Retina (tissue), 1 donor: ENCODE measurements around the gene MYMK.

ENCODE experiments used
- DNase-seq: peaks from one replicate; pipeline ENCODE4 v3.0.0-alpha.2; 2016

Gene MYMK

DNA sequence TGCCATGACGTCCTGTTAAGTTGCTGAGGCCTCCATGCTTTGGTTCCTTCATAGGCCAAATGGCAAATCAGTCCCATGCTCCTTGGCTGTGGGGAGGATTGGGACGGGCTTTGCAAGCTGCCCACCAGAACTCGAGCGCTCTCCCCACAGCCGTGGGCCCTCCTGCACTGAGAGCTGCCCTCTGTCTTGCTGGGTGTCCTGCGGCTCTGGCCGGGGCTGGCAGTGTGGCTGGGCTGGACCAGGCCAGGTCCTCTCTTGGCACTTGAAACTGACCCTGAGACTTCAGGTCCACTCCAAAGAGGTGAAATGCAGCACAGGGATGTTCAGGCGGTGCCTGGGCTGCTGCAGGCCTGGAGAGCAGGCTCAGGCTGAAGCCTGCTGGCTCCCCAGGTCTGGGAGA is 7.0 kb downstream of the MYMK start:
- no peak for DNase-seq

DNA sequence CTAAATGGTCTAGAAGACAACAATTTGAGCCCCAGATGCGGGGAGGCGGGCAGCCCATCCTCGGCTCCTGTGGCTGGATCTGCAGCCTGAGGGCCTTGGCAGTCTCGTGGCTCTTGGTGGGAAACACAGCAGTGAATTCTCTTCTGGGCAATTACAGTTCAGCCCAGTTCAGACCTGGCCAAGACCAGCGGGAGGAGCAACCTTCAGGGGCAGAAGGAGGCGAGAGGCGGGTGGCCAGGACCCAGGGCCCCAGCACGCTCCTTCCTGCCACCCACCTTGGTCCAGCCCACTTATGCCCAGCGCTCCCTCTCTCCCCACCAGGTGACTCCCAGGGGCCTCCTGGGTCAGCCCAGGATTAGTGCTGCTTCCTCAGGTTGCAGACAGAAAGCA is 7.8 kb downstream of the MYMK start:
- no peak for DNase-seq

DNA sequence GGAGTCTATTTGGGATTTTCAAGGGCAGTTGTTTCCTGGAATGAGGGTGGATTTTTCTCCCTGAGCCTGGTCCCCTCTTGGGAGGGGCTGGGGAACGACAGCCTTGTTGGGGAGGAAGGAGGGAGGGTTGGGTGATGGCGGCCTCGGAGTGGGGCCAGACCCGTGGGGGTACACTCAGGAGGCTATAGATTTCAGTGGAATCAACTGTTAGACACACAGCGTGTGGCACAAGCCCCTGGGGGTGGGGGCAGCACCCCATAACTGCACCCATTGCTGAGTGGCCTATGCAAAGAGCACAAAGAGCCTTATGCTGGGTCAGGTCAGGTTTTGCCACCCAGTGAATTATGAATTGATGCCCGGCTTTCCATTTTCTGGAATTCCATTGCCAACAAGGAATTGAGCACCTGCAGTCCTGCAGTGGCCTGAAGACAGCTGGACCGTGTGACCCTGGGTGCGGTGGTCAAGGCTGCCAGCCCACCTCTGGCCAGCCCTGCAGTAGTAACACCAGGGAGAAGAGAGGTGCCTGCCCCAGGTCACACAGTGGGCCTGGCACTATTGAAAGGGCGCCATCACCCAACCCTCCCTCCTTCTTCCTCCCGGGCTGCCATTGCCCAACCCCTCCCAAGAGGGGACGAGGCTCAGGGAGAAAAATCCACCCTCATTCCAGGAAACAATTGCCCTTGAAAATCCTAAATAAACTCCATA is 8.4 kb downstream of the MYMK start:
- DNase-seq: no peak

DNA sequence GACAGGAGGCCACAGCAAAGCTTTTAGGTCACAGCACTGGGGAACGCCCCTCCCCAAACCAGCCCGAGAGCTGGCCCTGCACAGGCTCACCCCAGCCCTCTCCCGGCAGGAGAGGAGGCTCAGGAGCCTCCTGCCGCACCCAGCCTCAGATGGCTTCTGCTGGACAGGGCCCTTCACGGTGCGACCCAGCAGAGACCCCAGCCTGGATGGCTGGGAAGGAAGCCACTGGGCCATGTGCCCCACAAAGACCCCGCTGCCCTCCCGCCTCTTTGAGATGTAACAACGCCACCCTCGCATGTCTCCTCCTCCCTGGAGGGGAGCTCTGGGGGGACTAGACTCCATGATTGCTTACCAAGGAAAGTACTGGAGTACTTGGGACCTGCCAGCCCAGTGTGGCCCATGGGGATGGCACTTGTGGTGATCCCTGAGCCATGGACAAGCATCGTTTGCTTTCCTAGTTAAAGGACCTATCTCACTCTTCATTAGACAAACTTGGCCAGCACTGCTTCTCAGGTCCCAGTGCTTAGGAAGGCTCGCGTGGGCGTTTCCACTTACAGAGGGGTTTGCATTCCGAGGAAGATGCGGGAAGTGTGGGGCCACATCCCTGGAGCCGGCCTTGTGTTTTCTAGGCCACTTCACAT is 9.0 kb downstream of the MYMK start:
- DNase-seq: no peak

DNA sequence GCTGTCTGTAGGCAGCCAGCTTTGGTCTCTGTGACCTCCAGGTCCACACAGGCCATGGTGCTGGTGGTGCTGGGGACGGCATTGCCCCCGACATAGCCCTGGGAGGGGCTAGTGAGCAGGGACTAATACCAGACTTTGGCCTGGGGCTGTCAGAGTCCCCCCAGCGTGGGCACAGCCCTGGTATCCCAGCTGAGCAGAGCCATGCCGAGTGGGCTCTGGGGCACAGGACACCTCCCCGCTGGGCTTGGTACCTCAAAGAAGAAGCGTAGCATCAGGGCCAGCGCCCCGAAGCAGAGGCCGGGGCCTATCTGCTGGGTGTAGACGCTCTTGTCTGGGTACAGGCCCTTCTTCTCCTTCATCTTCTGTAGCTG is 9.5 kb downstream of the MYMK start:
- no peak for DNase-seq

DNA sequence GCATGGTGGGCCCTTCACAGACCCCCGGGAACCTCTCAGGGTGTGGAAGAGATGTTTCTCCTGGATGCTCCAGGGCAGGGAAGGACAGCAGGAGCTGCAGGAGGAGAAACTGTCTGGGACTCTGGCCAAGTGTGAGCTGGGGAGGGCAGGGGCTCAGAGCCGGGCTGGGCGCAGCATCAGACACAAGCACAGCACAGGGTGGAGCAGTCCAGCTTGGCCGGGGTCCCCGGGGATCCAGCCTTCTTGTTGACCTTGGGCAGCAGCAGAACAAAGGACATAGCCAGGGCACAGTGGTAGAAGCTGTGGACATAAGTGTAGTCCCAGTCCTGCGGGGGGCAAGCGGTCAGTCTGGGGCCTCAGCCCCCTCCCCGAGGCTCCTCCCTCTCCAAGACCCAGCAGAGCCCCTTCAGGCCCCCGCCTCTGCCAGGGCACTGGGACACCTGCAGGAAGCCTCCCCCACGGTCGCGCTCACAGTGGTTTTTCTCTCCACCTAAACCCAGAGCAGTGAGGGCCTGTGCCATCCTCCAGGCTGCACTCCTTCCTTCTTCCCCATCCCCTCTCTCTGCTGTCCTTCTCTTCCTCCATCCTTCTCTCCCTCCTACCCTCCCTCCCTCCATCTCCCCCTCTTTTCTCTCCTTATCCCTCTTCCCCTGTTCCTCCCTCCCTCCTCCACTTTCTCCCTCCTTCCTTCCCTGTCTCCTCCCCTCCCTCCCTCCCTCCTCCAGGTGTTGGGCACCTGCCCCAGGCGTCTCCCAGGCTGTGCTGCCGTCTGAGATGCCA is 10.1 kb downstream of the MYMK start:
- DNase-seq: no peak

DNA sequence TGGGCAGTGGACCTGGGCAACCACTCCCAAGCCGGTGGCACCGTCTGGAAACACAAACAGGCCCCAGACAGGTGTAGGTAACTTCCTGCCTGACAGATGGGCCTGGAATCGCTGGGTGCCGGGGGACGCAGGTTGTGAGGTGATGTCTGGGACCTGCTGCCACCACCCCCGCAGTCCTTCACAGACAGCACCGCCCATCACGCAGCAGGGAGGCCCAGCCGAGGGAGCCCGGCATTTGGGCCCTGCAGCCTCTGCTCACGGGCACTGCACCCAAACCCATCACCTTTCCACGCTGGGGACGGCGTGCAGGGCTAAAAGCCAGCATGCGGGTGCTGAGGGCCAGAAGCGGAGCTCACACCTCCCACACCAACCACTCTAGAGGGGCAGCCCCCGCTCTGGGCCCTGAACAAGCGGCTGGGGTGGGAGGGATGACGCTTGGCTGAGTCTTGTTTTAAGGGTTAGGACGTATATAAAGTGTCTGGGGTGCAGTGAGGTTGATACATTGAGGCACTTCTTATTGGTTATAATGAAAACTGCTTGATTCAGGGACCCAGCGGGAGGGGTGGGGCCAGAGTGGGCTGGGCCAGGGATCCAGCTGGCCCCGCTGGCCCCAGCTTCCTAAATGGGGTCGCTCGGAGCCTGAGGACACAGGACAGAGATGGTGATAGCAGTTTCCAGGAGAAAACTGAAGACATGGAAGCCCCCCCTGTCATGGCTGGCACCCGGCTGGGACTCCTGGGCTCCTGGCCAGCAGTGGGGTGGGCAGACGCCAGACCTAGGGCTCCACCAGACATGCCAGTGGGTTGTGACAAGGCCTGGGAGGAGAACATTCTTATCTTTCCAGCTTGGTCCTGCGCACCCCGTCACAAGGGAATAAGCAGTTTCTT is 11.3 kb downstream of the MYMK start:
- DNase-seq: no peak

DNA sequence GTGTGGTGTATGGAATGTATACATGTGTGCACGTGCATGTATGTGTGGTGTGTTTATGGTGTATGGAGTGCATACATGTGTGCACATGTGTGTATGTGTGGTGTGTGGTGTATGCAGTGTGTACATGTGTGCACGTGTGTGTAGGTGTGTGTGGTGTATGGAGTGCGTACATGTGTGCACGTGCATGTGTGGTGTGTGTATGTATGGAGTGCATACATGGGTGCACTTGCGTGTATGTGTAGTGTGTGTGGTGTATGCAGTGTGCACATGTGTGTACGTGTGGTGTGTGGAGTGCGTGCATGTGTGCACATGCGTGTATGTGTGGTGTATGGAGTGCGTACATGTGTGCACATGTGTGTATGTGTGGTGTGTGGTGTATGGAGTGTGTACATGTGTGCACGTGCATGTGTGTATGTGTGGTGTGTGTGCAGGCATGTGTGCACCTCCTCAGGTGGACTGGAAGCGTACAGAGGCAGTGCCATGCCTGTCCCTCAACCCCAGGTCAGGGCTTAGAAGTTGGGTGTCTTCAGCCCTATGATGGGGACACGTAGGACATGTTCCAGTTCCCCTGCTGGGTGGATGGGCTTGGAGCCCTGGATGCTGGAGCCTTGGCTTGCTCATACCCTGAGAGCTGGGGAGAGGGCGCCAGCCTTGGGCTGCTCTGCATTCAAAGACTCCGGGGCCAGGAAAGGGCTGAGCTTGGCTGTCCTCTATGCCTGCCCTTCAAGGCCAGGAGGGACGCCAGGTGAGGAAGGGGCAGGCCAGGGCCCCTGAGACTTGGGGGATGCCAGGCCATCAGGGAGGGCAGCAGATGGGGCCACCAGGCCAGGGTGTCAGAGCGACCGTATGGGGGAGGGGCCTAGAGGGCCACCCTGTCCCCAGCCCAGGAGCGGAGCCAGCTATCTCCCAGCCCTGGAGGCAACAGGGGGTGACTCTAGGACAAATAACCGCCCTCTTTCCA is 12.2 kb downstream of the MYMK start:
- DNase-seq: no peak

DNA sequence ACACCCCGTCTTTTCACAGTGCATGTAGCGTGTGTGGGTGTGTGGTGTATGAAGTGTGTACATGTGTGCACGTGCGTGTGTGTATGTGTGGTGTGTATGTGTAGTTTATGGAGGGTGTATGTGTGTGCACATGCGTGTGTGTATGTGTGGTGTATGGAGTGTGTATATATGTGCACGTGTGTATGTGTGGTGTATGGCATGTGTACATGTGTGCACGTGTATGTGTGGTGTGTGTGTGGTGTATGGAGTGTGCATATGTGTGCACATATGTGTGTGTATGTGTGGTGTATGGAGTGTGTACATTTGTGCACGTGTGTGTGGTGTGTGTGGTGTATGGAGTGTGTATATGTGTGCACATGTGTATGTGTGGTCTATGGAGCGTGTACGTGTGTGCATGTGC is 13.2 kb downstream of the MYMK start:
- no peak for DNase-seq

DNA sequence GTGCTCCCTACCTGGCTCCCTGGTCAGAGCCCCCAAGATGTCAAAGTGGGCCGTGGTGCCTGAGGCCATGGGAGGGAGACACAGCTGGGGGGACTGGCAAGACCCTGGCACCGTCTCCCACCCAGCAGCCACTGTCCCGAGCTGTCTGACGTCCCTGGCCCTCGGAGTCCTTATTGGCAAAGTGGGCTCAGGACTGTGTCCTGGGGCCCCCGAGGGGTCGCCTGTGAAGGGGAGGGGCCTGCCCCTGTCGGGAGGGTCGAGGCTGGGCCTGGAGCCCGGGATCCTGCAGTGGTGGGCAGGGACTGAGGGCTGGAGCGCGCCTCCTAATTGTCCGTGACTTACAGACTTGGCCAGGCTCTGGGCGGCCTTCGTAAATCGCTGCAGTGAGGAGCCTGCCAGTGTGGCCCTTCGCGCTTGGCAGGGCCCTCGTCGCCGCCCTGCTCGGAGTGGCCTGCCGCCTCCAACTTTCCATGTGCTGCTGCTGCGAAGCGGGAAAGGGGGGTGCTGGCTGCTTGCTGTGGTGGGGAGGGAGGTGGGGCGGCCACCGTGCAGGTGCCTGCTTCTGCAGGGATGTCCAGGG is 13.7 kb downstream of the MYMK start:
- no peak for DNase-seq

DNA sequence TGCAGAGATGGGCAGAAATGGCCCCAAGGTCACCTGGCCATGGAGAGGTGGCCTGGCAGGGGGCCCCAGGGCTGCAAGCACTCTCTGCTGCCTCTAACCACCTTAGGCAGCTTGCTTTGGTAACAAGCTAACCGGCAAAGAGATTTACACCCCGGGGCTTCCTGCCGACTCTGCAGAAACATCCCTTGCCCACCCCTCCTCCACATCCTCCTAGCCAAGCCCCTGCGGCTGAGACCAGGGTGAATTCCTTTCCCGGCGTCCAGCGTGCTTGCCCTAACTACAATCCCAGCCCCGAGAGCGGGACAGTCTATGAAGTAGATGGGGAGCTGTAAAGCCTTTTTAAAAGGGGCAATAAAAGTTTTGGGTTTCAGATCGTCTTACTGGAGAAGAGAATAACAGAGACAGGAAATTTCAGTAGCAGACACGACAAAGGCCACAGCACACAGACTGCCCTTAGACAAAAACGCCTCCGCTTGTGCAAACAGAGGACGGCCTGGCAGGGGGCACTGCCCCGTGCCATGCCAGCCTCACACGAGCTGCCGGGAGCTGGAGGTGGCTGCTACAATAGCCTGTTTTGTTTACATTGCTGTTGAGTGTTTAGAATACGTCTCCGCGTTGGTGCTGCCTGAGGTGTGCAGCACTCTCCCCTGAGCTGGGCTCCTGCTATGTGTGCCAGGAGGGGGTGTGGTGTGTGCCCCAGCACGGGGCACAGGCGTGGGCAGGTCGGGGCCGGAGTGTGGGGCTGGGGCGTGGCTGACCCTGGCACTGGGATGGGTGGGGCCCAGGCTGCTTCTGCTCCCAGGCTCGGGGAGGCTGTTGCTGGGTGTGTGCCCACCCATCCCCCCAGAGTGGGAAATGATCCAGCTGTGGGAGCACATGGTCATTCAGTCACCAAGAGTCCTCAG is 15.3 kb downstream of the MYMK start:
- DNase-seq: peak; percentile 61

DNA sequence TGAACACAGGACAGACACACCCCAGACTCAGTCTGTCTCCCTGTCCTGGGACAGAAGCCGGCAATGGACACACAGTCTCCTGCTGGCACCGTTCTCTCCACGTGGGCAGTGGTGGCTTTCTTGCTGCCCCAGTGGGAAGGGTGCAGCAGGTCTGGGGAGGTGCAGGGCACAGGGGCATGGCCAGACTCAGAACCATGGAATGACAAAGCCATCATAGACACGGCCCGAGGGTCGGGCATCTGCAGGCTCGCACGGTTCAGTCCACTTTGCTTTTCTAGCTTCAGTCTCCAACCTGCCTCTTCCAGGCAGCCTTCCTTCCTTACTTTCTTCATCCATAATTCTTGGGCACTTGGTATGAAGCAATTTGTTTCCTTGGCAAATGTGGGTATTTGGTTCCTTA is 16.7 kb downstream of the MYMK start:
- no peak for DNase-seq

DNA sequence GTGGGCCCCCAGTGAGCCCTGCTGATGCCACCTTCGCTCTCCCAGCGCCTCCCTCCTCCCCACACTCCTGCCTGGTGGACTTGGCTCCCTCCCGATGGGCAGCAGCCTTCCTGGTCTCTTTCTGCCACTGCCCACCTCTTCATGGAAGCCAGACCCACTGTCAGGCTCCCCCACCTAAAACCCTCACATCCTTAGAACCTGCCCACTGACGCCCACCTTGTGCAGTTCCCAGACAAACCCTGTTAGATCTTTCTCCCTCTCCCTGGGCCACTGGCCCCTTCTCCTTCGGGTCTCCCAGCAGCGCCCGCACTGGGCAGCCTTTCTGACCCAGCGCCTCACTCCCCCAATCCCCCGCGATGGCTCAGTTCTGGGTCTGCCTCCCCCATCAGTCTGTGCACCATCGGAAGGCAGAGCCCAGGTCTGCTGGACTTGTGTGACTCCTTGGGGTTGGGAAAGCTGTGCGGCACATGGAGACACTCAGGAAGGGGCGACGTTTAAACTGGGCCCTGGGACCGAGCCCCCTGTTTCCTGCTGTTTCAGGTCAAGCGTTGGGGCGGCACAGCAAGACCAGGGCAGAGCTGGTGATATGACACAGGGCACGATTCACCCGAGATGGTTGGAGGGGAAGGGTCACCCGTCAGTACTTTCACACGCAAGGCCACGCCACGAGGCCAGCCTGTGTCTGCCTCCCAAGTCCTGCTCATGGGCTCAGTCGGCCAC is 17.4 kb downstream of the MYMK start:
- no peak for DNase-seq

DNA sequence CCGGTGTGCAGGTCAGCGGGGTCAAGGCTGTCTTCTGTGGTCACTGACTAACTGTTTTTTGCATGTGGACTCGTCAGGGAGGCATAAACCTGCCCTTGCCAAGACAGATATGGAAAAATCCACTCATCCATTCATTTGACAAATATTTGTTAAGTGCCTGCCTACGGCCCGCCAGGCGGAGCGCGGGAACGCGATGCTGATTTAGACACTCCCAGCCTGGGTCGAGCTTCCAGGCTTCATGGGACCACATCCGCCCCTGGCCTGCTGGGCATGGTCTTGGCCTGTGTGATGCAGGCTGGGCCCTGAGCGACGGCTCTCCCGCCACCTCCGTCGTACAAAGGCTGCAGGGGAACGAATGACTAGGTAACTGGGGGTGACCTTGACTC is 18.1 kb downstream of the MYMK start:
- no peak for DNase-seq

DNA sequence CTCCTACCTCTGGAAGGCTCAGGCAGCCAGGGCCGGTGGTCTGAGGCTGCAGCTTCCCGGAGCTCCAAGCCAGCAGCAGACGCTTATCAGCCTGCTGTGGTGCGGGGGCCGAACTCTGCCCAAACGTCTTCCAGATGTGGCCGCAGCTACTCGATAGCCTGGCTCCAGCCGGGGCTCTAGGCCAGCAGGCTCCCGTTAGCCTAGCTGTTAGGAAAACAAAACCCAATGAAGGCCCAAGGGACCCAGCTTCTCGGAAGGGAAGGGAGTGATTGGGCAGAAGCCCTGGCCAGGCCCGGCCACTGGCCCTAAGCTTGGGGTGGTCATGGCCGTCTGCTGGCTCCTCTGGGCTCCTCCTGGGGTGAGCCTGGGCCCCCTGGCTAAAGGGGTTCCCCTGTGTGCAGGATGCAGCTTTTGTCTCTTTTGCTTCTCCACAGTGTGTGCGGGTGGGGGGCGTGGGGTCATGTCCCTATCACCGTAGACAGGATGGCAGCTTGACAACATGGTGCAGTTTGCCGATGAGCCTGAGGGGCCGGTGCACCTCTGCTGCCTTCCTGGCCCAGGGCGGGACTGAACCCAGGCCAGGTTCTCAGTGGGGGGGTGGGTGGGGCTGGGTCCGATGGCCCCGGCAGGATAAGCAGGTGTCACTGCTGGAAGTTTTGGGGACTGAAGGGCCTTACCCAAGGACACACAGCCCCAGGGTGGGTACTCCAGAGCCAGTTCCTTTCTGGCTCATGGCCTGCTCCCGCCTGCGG is 18.7 kb downstream of the MYMK start:
- DNase-seq: no peak

DNA sequence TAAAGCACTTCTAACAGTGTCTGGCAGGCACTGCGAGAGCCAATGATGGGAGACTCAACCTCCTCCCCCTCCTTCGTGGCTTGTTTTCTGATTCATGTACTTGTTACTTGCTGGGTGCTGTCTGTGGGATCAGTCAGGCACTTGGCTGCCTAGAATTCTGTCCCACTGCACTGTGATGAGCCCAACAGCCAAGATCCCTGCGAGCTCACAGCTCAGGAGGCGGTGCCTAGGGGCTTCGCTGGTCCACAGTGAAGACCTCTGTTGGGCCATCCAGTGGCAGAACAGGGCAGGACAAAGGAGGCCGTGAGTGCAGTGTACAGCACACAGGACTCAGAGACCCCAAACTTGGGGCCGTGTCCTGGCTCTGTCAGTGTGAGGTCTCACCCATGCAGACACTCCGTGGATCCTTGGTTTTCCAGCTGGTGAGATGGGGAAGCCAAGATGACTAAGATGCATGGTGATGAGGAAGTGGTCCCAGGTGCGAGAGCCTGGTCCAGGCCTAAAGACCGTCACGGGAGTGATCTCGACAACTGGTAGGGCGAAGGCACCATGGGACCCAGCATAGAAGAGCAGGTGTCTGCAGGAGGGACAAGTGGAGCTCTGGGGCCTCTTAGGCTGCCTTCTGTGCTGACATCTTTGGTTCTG is 19.5 kb downstream of the MYMK start:
- no peak for DNase-seq

DNA sequence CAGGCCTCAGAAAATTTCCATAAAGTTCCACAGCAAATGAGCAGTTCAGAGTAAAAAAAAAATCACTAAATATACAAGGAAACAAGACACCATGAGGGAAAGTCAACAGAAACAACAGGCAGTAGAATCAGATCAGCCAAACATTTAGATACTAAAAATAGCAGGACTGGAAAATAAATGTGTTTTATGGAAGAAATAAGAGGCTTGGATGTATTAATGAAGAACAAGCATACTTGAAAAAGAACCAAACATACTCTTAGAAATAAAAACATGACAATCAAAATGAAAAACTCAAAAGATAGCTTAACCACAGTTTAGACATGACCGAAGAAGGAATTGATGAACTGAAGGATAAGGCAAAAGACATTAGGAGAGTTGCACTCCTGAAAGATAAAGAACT is 22.6 kb downstream of the MYMK start:
- DNase-seq: no peak

DNA sequence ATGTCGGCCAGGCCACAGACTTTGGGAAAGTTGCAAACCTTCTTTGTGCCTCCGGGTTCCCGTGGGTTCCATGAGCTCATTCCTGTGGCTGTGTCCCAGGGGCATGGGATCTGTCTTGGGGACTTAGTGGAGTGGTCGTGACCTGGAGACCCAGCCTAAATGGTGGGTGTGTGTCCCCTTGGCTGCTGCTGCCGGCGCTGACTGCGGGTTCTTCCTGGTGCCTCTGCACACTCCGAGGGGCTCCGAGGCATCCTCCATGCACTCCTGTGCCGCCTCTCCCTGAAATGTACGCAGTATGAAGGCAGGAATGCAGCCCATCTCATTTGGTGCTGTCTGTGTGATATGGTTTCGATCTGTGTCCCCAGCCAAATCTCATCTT is 24.9 kb downstream of the MYMK start:
- DNase-seq: no peak
